Heart left ventricle (tissue), 16 donors: Measurements from ENCODE around the gene KIF16B. TPM values are rescaled to one million over a fixed set of nuclear protein-coding genes. Genes with fewer than 3 reads are reported as not detected.

Experiments used
- ATAC-seq, 4 donors: fragments of 200-7000 bp; cut with Tn5 transposase; one replicate each; pipeline ENCODE4 v1.9.1; 2020 to 2022; ENCODE audit warnings: moderate library complexity in 4 of 4, mild to moderate bottlenecking in 3 of 4, moderate number of reproducible peaks in 1 of 4
- DNase-seq, 5 donors: peaks; one replicate each; pipeline ENCODE4 v3.0.0-alpha.2; 2020
- H3K27ac ChIP-seq, 12 donors: fragments of 200-600 bp; sonication (generic) in 4 of 12; one replicate each; pipeline versions ENCODE4 v1.5.0 to v1.8.0; 2016 to 2022; ENCODE audit warnings: mild to moderate bottlenecking in 2 of 12
- H3K27me3 ChIP-seq, 9 donors: fragments of 200-600 bp; sonication (generic) in 2 of 9; one replicate each; pipeline versions ENCODE4 v1.5.1 to v1.8.0; 2016 to 2022; ENCODE audit warnings: mild to moderate bottlenecking in 3 of 9
- H3K36me3 ChIP-seq, 9 donors: fragments of 200-600 bp; sonication (generic) in 2 of 9; one replicate each; pipeline versions ENCODE4 v1.5.0 to v1.8.0; 2018 to 2022; ENCODE audit warnings: mild to moderate bottlenecking in 2 of 9
- H3K4me1 ChIP-seq, 12 donors: fragments of 200-600 bp; sonication (generic) in 4 of 12; one replicate each; pipeline versions ENCODE4 v1.5.0 to v1.8.0; 2016 to 2022; ENCODE audit warnings: mild to moderate bottlenecking in 3 of 12
- H3K4me3 ChIP-seq, 12 donors: fragments of 200-600 bp; sonication (generic) in 4 of 12; one replicate each; pipeline versions ENCODE4 v1.5.0 to v1.8.0; 2017 to 2022; ENCODE audit warnings: mild to moderate bottlenecking in 9 of 12, moderate library complexity in 4 of 12
- H3K9me3 ChIP-seq, 12 donors: fragments of 200-600 bp; sonication (generic) in 4 of 12; one replicate each; pipeline versions ENCODE4 v1.5.0 to v1.8.0; 2016 to 2022; ENCODE audit warnings: mild to moderate bottlenecking in 1 of 12
- CTCF ChIP-seq, 12 donors: fragments of 200-600 bp; sonication (generic) in 4 of 12; IDR thresholded peaks; one replicate each; pipeline versions ENCODE4 v1.5.0 to v1.8.0; 2018 to 2022; ENCODE audit warnings: antibody characterized with exemption in 12 of 12, mild to moderate bottlenecking in 5 of 12
- POLR2A ChIP-seq, 2 donors: fragments of 450-650 bp; IDR thresholded peaks; one replicate each; pipeline ENCODE4 v1.6.1; 2017; ENCODE audit warnings: antibody characterized with exemption in 2 of 2, mild to moderate bottlenecking in 2 of 2, moderate library complexity in 2 of 2
- WGBS, 4 donors: extraction: QIAGEN DNeasy Blood & Tissue Kit in 2 of 4; methylation state at CpG; one replicate each; pipeline versions ENCODE4 v1.1.5 to v1.1.7; 2013 to 2018; 5-methylcytosine and 5-hydroxymethylcytosine counted together
- intact Hi-C, 10 donors: fragments of 100-400 bp; cut with DNase I; formaldehyde crosslinking; loops; one replicate each; pipeline versions ENCODE4 v1.11.1 to v1.14.2; 2022
- polyA plus RNA-seq, 2 donors: library from polyadenylated mRNA; stranded (reverse); fragments of 200-250 nt; gene quantifications; one replicate each; pipeline ENCODE4 v1.2.3, GENCODE V29; 2013
- total RNA-seq, 9 donors: library from RNA; depleted of rRNA in 2 of 9; stranded (reverse); fragments of >200 nt in 2 of 9; fragmentation: NEBNext Ultra II Directional in 3 of 9; extraction: Animal tissue kit (Norgen Biotek cat#: 25700) in 3 of 9; gene quantifications; one replicate each; pipeline versions ENCODE4 v1.1.0 to v1.2.4, GENCODE V29; 2016 to 2023
- donor health status: ischemic (EF 13 %, LVEDD 7.1; RV severe dilation, severe dysfunction).
- donor health status: healthy with polysubstance abuse.
- donor health status: DM: no; HTN: yes; CAD: no.
- donor health status: DM: no; HTN: no; CAD: no.
- donor health status: ischemic (EF 25% LVEDD 6.9; RV normal size, moderate dysfunction).
- donor health status: ischemic (EF 25% LVEDD 5.7; RV mildly dilated, moderate dysfunction).
- donor health status: healthy.
- donor health status: DM: yes; HTN: yes; CAD: no.
- donor health status: ischemic (EF 35%, LVEDD 5.7; RV mildly dilated, moderate dysfunction).
- donor health status: nonischemic (EF 11% LVEDD 7.7; RV severe dilation, severe dysfunction).
- donor health status: DM: yes; HTN: yes; CAD: no.
- donor health status: PGD.
- donor health status: ischemic (EF 29% LVEDD 5.4; RV normal size, mild dysfunction).
- donor health status: nonischemic (EF 23%, LVEDD 6.1; RV moderate dilation, normal function).

Gene KIF16B
- total and polyA plus RNA-seq, 11 donors, result 8.8 to 31.8 (median 17.8) TPM

GRCh38 chr20:16312998-16313397 lies 260.2 kb downstream of the KIF16B start:
- H3K4me1 ChIP-seq, result peaks cover 0 to 8% (median 0%) of the 10 kb centered on the region in 12 donors
- no peaks in the 10 kb centered on the region for H3K27me3 ChIP-seq
- no peak overlapping the region for H3K4me3 ChIP-seq
- TF ChIP-seq POLR2A (IDR thresholded peaks at IDR 0.05), result no peak
- TF ChIP-seq CTCF (IDR thresholded peaks at IDR 0.05), result no peak
- no peaks in the 10 kb centered on the region for H3K9me3 ChIP-seq
- no peak for ATAC-seq
- H3K36me3 ChIP-seq, result peaks cover 0 to 15% (median 5%) of the 10 kb centered on the region in 9 donors
- DNase-seq, result no peak
- no peak overlapping the region for H3K27ac ChIP-seq
- intact Hi-C loops, result loop anchor here in 1 of 10 donors (2.0 kb wide), 1 partner anchor 20 kb away; no protein-coding TSS in a partner anchor

- WGBS, 4 donors, result 81 to 90% (median 84%) methylated on average over 1 of the region's 1 CpG
- H3K4me3 ChIP-seq, result no peak overlapping the region
- H3K9me3 ChIP-seq, result no peaks in the 10 kb centered on the region
- no peak for TF ChIP-seq POLR2A (IDR thresholded peaks at IDR 0.05)
- TF ChIP-seq CTCF (IDR thresholded peaks at IDR 0.05), result no peak
- intact Hi-C loops, result loop anchor here in 1 of 10 donors (2.0 kb wide), 1 partner anchor 21 kb away; no protein-coding TSS in a partner anchor
- H3K27ac ChIP-seq, result no peak overlapping the region
- peaks cover 0 to 8% (median 0%) of the 10 kb centered on the region in 12 donors for H3K4me1 ChIP-seq
- no peak for ATAC-seq
- DNase-seq, result no peak
- H3K36me3 ChIP-seq, result peaks cover 0 to 15% (median 5%) of the 10 kb centered on the region in 9 donors
- no peaks in the 10 kb centered on the region for H3K27me3 ChIP-seq
Observed at GRCh38 chr20:16311756-16312155, 261.5 kb downstream of the KIF16B start.

- Histone ChIP-seq H3K4me1 (peaks cover 0 to 8% (median 0%) of the 10 kb centered on the region in 12 donors), H3K27me3 (no peaks in the 10 kb centered on the region), H3K36me3 (peaks cover 0 to 14% (median 3%) of the 10 kb centered on the region in 9 donors), H3K27ac (no peak overlapping the region), H3K9me3 (peaks cover 0 to 10% (median 1%) of the 10 kb centered on the region in 12 donors), H3K4me3 (no peak overlapping the region)
- intact Hi-C loops, result no loop called here
- DNase-seq, result no peak
- 67 to 84% (median 76%) methylated on average over 2 of the region's 2 CpGs for WGBS, 4 donors
- no peak for TF ChIP-seq POLR2A (IDR thresholded peaks at IDR 0.05)
- peak in 1 of 4 donors; percentile 46 for ATAC-seq
Observed at GRCh38 chr20:16308754-16309153, 264.5 kb downstream of the KIF16B start.

DNA sequence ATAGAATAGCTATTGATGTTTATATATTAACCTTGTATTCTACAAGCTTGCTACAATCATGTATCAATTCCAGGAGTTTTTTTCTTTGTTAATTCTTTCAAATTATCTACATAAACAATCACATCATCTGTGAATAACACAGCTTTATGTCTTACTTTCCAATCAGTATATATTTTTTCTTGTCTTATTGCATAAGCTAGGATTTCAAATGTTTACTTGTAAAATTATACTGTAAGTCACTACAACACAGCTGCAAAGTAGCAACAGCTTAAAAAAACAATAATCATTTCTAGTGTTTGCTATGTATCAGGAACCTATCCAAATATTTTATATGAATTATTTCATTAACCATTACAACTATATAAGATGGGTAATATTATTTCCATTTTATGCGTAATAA lies 270.4 kb downstream of the KIF16B start:
- TF ChIP-seq CTCF (IDR thresholded peaks at IDR 0.05) (no peak), POLR2A (IDR thresholded peaks at IDR 0.05) (no peak)

DNA sequence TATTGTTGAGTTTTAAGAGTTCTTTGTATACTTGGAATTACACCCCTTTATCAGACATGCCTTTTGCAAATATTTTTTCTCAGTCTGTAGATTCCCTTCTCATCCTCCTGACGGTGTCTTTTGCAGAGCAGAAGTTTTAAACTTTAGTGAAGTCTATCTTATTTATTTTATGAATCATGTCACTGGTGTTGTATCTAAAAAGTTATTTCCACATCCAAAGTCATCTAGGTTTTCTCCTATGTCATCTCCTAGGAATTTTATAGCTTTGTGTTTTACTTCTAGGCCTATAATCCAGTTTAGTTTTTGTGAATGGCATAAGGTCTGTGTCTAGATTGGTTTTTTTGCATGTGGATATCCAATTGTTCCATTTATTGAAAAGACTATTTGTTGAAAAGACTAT lies 271.3 kb downstream of the KIF16B start:
- TF ChIP-seq CTCF (IDR thresholded peaks at IDR 0.05), result no peak
- TF ChIP-seq POLR2A (IDR thresholded peaks at IDR 0.05), result no peak
- Histone ChIP-seq H3K4me3 (no peak overlapping the region), H3K9me3 (peaks cover 0 to 39% (median 21%) of the 10 kb centered on the region in 12 donors), H3K36me3 (peaks cover 0 to 11% (median 0%) of the 10 kb centered on the region in 9 donors), H3K4me1 (no peaks in the 10 kb centered on the region), H3K27me3 (no peaks in the 10 kb centered on the region), H3K27ac (no peak overlapping the region)
- DNase-seq (no peak), ATAC-seq (no peak)
- WGBS, 4 donors, result 43 to 95% (median 89%) methylated on average over 1 of the region's 1 CpG
- intact Hi-C loops, result no loop called here

More for the DNA sequence above, 270.4 kb downstream of the KIF16B start:
- Histone ChIP-seq H3K27me3 (no peaks in the 10 kb centered on the region), H3K4me3 (no peak overlapping the region), H3K9me3 (peaks cover 0 to 39% (median 21%) of the 10 kb centered on the region in 12 donors), H3K27ac (no peak overlapping the region), H3K36me3 (peaks cover 0 to 11% (median 0%) of the 10 kb centered on the region in 9 donors), H3K4me1 (no peaks in the 10 kb centered on the region)
- intact Hi-C loops, result no loop called here
- ATAC-seq, result no peak
- 0 to 49% (median 0%) methylated on average over 1 of the region's 1 CpG for WGBS, 4 donors
- no peak for DNase-seq
